H9 (cell line): ENCODE measurements around the gene ANKS1B. TPM values are rescaled to one million over a fixed set of nuclear protein-coding genes. Genes with fewer than 3 reads are reported as not detected.

Experiments used
- DNase-seq: peaks from one replicate; pipeline ENCODE4 v3.0.0-alpha.2; 2017
- H2AFZ ChIP-seq: one replicate; pipeline ENCODE4 v1.6.1; 2013; ENCODE audit warnings: mild to moderate bottlenecking, low read length, control low read depth, moderate library complexity
- H2AK5ac ChIP-seq: 2 replicates; pipeline ENCODE4 v1.6.1; 2013; ENCODE audit warnings: low read length, control low read depth, mixed read lengths; ENCODE audit not compliant: insufficient read length
- H2BK120ac ChIP-seq: one replicate; pipeline ENCODE4 v1.6.1; 2013; ENCODE audit warnings: low read depth, mild to moderate bottlenecking, low read length, control low read depth, inconsistent platforms; ENCODE audit not compliant: poor library complexity, severe bottlenecking
- H2BK12ac ChIP-seq: 2 replicates; pipeline ENCODE4 v1.6.1; 2013; ENCODE audit warnings: low read length, control low read depth, mixed read lengths, low read depth; ENCODE audit not compliant: insufficient read length
- H2BK15ac ChIP-seq: 2 replicates; pipeline ENCODE4 v1.6.1; 2013; ENCODE audit warnings: low read depth, low read length, control low read depth
- H2BK20ac ChIP-seq: one replicate; pipeline ENCODE4 v1.6.1; 2013; ENCODE audit warnings: low read depth, mild to moderate bottlenecking, low read length, control low read depth, inconsistent platforms; ENCODE audit not compliant: poor library complexity, severe bottlenecking
- H2BK5ac ChIP-seq: 2 replicates; pipeline ENCODE4 v1.6.1; 2013; ENCODE audit warnings: low read length, control low read depth, mixed read lengths; ENCODE audit not compliant: insufficient read length
- H3K14ac ChIP-seq: 2 replicates; pipeline ENCODE4 v1.6.1; 2013; ENCODE audit warnings: low read length, control low read depth; ENCODE audit not compliant: insufficient read depth
- H3K18ac ChIP-seq: 2 replicates; pipeline ENCODE4 v1.6.1; 2013; ENCODE audit warnings: low read depth, mild to moderate bottlenecking, mixed read lengths, low read length, control low read depth; ENCODE audit not compliant: insufficient read length
- H3K23ac ChIP-seq: 2 replicates; pipeline ENCODE4 v1.6.1; 2013; ENCODE audit warnings: low read length, control low read depth, mixed read lengths, low read depth; ENCODE audit not compliant: insufficient read length
- H3K23me2 ChIP-seq: 2 replicates; pipeline ENCODE4 v1.6.1; 2013; ENCODE audit warnings: low read depth, mild to moderate bottlenecking, mixed read lengths, low read length, control low read depth; ENCODE audit not compliant: insufficient read length, poor library complexity, severe bottlenecking
- H3K27ac ChIP-seq: 2 replicates; pipeline ENCODE4 v1.5.1; 2013; ENCODE audit warnings: low read length, control low read depth, mixed read lengths, low read depth; ENCODE audit not compliant: insufficient read length
- H3K27me3 ChIP-seq: 2 replicates; pipeline ENCODE4 v1.6.1; 2013; ENCODE audit warnings: low read length, control low read depth, inconsistent platforms; ENCODE audit not compliant: insufficient read depth
- H3K4ac ChIP-seq: 2 replicates; pipeline ENCODE4 v1.6.1; 2013; ENCODE audit warnings: low read depth, mild to moderate bottlenecking, control low read depth, inconsistent platforms, low read length, moderate library complexity
- H3K4me1 ChIP-seq: 2 replicates; pipeline ENCODE4 v1.6.1; 2013; ENCODE audit warnings: low read length, control low read depth, inconsistent platforms; ENCODE audit not compliant: insufficient read depth
- H3K4me2 ChIP-seq: 2 replicates; pipeline ENCODE4 v1.6.1; 2013; ENCODE audit warnings: low read length, control low read depth, mixed read lengths; ENCODE audit not compliant: insufficient read length, insufficient read depth
- H3K56ac ChIP-seq: 2 replicates; pipeline ENCODE4 v1.6.1; 2013; ENCODE audit warnings: low read depth, mild to moderate bottlenecking, mixed read lengths, low read length, control low read depth; ENCODE audit not compliant: insufficient read length
- H3K79me1 ChIP-seq: 2 replicates; pipeline ENCODE4 v1.6.1; 2013; ENCODE audit warnings: low read depth, mild to moderate bottlenecking, moderate library complexity, low read length, control low read depth, inconsistent platforms; ENCODE audit not compliant: insufficient read depth, poor library complexity, severe bottlenecking
- H3K79me2 ChIP-seq: 2 replicates; pipeline ENCODE4 v1.6.1; 2013; ENCODE audit warnings: low read length, control low read depth, inconsistent platforms; ENCODE audit not compliant: insufficient read depth
- H3K9ac ChIP-seq: 2 replicates; pipeline ENCODE4 v1.6.1; 2013; ENCODE audit warnings: low read length, control low read depth, mixed read lengths; ENCODE audit not compliant: insufficient read length; ENCODE audit errors: extremely low read depth
- H3K9me3 ChIP-seq: one replicate; pipeline ENCODE4 v1.6.1; 2013; ENCODE audit warnings: low read depth, low read length, inconsistent platforms; ENCODE audit not compliant: control insufficient read depth
- H3T11ph ChIP-seq: one replicate; pipeline ENCODE4 v1.6.1; 2013; ENCODE audit warnings: mild to moderate bottlenecking, low read length, control low read depth, inconsistent platforms
- H4K20me1 ChIP-seq: one replicate; pipeline ENCODE4 v1.6.1; 2013; ENCODE audit not compliant: control insufficient read depth, insufficient read length, insufficient read depth
- H4K5ac ChIP-seq: 2 replicates; pipeline ENCODE4 v1.6.1; 2013; ENCODE audit warnings: low read depth, mild to moderate bottlenecking, mixed read lengths, low read length, control low read depth; ENCODE audit not compliant: insufficient read length
- H4K8ac ChIP-seq: replicated peaks from 2 replicates; pipeline ENCODE4 v1.6.1; 2013; ENCODE audit warnings: low read length, control low read depth, mixed read lengths, low read depth; ENCODE audit not compliant: insufficient read length
- H4K91ac ChIP-seq: 2 replicates; pipeline ENCODE4 v1.6.1; 2013; ENCODE audit warnings: low read depth, mild to moderate bottlenecking, moderate library complexity, mixed read lengths, low read length, control low read depth; ENCODE audit not compliant: insufficient read length
- H3K27ac Mint-ChIP-seq, 3 experiments: 2 replicates in 2 of 3; 3 replicates in 1 of 3; pipeline ENCODE4 v1.8.0; 2020 to 2021; ENCODE audit warnings: mixed read lengths in 3 of 3, mild to moderate bottlenecking in 1 of 3, moderate library complexity in 1 of 3
- H3K27me3 Mint-ChIP-seq: 2 replicates; pipeline ENCODE4 v1.8.0; 2021; ENCODE audit warnings: low read depth, mild to moderate bottlenecking, moderate library complexity, mixed read lengths
- H3K36me3 Mint-ChIP-seq, 3 experiments: 2 replicates in 2 of 3; 3 replicates in 1 of 3; pipeline ENCODE4 v1.8.0; 2020 to 2021; ENCODE audit warnings: low read depth in 3 of 3, mixed read lengths in 3 of 3; ENCODE audit not compliant: insufficient read depth in 1 of 3
- H3K4me1 Mint-ChIP-seq, 2 experiments: 2 replicates each; pipeline ENCODE4 v1.8.0; 2020; ENCODE audit warnings: mixed read lengths in 2 of 2
- H3K4me3 Mint-ChIP-seq, 2 experiments: 2 replicates in 1 of 2; 3 replicates in 1 of 2; pipeline ENCODE4 v1.8.0; 2020 to 2021; ENCODE audit warnings: mild to moderate bottlenecking in 2 of 2, mixed read lengths in 2 of 2, moderate library complexity in 1 of 2
- H3K9me3 Mint-ChIP-seq, 2 experiments: 2 replicates in 1 of 2; 3 replicates in 1 of 2; pipeline ENCODE4 v1.8.0; 2020; ENCODE audit warnings: mild to moderate bottlenecking in 2 of 2, mixed read lengths in 2 of 2, moderate library complexity in 1 of 2
- CTCF ChIP-seq: fragments of 200-600 bp; sonication (generic); conservative IDR thresholded peaks from 3 replicates; pipeline ENCODE4 v1.8.0; 2021; ENCODE audit warnings: antibody characterized with exemption, mild to moderate bottlenecking
- WGBS: extraction: QIAGEN DNeasy Blood & Tissue Kit; methylation state at CpG from one replicate; pipeline ENCODE4 v1.1.7; 2013; ENCODE audit warnings: missing lambda C conversion rate, low lambda C conversion rate, mixed read lengths; ENCODE audit not compliant: insufficient read length; ENCODE audit errors: extremely low coverage; 5-methylcytosine and 5-hydroxymethylcytosine counted together
- total RNA-seq: library from RNA; stranded (reverse); gene quantifications from 2 replicates; pipeline ENCODE4 v1.2.1, GENCODE V29; 2021

ANKS1B gene
- total RNA-seq, 1 experiment from 2014 or later = 4.1 TPM

DNA sequence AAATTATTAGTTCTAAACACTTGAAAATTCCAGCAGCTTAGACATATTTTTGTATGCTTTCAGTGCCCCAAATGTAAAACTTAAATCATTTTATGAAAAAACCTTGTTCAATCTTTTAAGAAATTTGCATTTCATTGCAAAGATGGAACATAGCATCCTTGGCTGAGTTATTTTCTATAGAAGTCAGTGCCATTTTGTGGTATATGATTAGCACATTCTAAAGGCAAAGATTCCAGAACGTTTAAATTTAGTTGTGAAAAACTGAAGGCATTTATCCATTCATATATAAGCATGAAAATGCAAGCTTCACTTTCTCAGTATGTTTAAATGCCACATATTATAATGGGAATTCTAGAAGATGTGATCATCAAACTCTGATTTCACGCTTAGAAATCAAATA is 1007.5 kb downstream of the ANKS1B start:
- no peaks in the 10 kb centered on the region for H3K4me1 ChIP-seq
- no peaks in the 10 kb centered on the region for H3K9me3 ChIP-seq
- H3K4ac ChIP-seq = no peak overlapping the region
- H2BK20ac ChIP-seq = no peak overlapping the region
- Mint-ChIP-seq H3K27ac (no peak overlapping the region), H3K4me1 (no peaks in the 10 kb centered on the region), H3K27me3 (no peaks in the 10 kb centered on the region), H3K9me3 (peaks cover 7 to 12% of the 10 kb centered on the region in 2 experiments; a peak in 3 of 5 replicates), H3K4me3 (no peak overlapping the region), H3K36me3 (peaks cover 0 to 12% (median 0%) of the 10 kb centered on the region in 3 experiments; a peak in 2 of 7 replicates)
- no peak overlapping the region for H4K5ac ChIP-seq
- no peak overlapping the region for H4K91ac ChIP-seq
- no peak overlapping the region for H3T11ph ChIP-seq
- WGBS = no CpG with 5 or more reads among the region's 2 CpGs
- no peak overlapping the region for H2AK5ac ChIP-seq
- H3K14ac ChIP-seq = no peak overlapping the region
- no peak overlapping the region for H4K8ac ChIP-seq
- no peak overlapping the region for H3K23ac ChIP-seq
- H3K4me2 ChIP-seq = no peak overlapping the region
- H2AFZ ChIP-seq = no peak overlapping the region
- H2BK120ac ChIP-seq = no peak overlapping the region
- H3K27me3 ChIP-seq = no peaks in the 10 kb centered on the region
- H3K23me2 ChIP-seq = no peaks in the 10 kb centered on the region
- H3K79me1 ChIP-seq = no peaks in the 10 kb centered on the region
- no peak overlapping the region for H3K56ac ChIP-seq
- no peaks in the 10 kb centered on the region for H3K79me2 ChIP-seq
- no peak for TF ChIP-seq CTCF
- H2BK5ac ChIP-seq = no peak overlapping the region
- no peak overlapping the region for H2BK15ac ChIP-seq
- no peak overlapping the region for H2BK12ac ChIP-seq
- no peak for DNase-seq
- H4K20me1 ChIP-seq = no peaks in the 10 kb centered on the region
- H3K18ac ChIP-seq = no peak overlapping the region
- no peak overlapping the region for H3K9ac ChIP-seq
- no peak overlapping the region for H3K27ac ChIP-seq
